Caki2 (cell line): Measurements from ENCODE around the gene KIN. TPM values are rescaled to one million over a fixed set of nuclear protein-coding genes. Genes with fewer than 3 reads are reported as not detected.
"Not testable (repeated sequence)": the region's sequence is repeated elsewhere in the genome, so short reads cannot be mapped to it uniquely, and the experiment has no call there.

Experiments used
- DNase-seq: peaks from one replicate; pipeline ENCODE4 v3.0.0-alpha.2; 2015; ENCODE audit warnings: low read depth
- in situ Hi-C: cut with HindIII; loops from 2 replicates; pipeline ENCODE4 v1.10.0; 2016; ENCODE audit warnings: low sequenced_read_pairs, low pct_unique_long_range_greater_than_20kb, mixed read lengths
- total RNA-seq: library from RNA; depleted of rRNA; stranded (reverse); fragments of >200 nt; shearing (Covaris generic); gene quantifications from 2 replicates; pipeline ENCODE4 v1.2.3, GENCODE V29; 2014; ENCODE audit warnings: low replicate concordance

KIN gene
- total RNA-seq, 1 experiment from 2014 or later: 34.5 TPM

GRCh38 chr10:7752251-7752650 is 35.5 kb downstream of the KIN start:
- in situ Hi-C loops: no loop called here
- DNase-seq: no peak

GRCh38 chr10:7750222-7750621 is 37.6 kb downstream of the KIN start:
- in situ Hi-C loops: no loop called here

GRCh38 chr10:7748637-7749036 is 39.2 kb downstream of the KIN start:
- in situ Hi-C loops, DNase-seq: not testable (repeated sequence)

More at GRCh38 chr10:7750222-7750621, 37.6 kb downstream of the KIN start:
- no peak for DNase-seq

- DNase-seq: no peak
- in situ Hi-C loops: no loop called here
Observed at GRCh38 chr10:7744307-7744706, 43.5 kb downstream of the KIN start.

GRCh38 chr10:7738536-7739407 is 49.0 kb downstream of the KIN start:
- in situ Hi-C loops: no loop called here
- DNase-seq: no peak

GRCh38 chr10:7734821-7735220 is 53.0 kb downstream of the KIN start:
- in situ Hi-C loops: no loop called here
- no peak for DNase-seq

- in situ Hi-C loops: no loop called here
- DNase-seq: no peak
Observed at GRCh38 chr10:7722927-7723529, 64.8 kb downstream of the KIN start.

GRCh38 chr10:7720478-7720877 is 67.3 kb downstream of the KIN start:
- DNase-seq: no peak

GRCh38 chr10:7718685-7719084 is 69.1 kb downstream of the KIN start:
- in situ Hi-C loops: no loop called here
- DNase-seq: no peak

More at GRCh38 chr10:7720478-7720877, 67.3 kb downstream of the KIN start:
- in situ Hi-C loops: no loop called here

- in situ Hi-C loops: no loop called here
- DNase-seq: no peak
Observed at GRCh38 chr10:7717767-7718166, 70.0 kb downstream of the KIN start.

GRCh38 chr10:7715515-7715914 is 72.3 kb downstream of the KIN start:
- no peak for DNase-seq
- in situ Hi-C loops: no loop called here

- in situ Hi-C loops, DNase-seq: not testable (repeated sequence)
Observed at GRCh38 chr10:7711075-7711474, 76.7 kb downstream of the KIN start.

GRCh38 chr10:7710446-7710845 is 77.3 kb downstream of the KIN start:
- in situ Hi-C loops: no loop called here
- no peak for DNase-seq

GRCh38 chr10:7708832-7709231 is 79.0 kb downstream of the KIN start:
- no peak for DNase-seq
- in situ Hi-C loops: no loop called here

- DNase-seq: no peak
- in situ Hi-C loops: no loop called here
Observed at GRCh38 chr10:7707858-7708622, 79.8 kb downstream of the KIN start.

GRCh38 chr10:7707102-7707501 is 80.7 kb downstream of the KIN start:
- in situ Hi-C loops: no loop called here
- no peak for DNase-seq

- in situ Hi-C loops: no loop called here
- DNase-seq: no peak
Observed at GRCh38 chr10:7706534-7707073, 81.2 kb downstream of the KIN start.

- in situ Hi-C loops: no loop called here
- DNase-seq: no peak
Observed at GRCh38 chr10:7705341-7705740, 82.5 kb downstream of the KIN start.
